ENCODE results near the gene GPAM. TPM values are rescaled to one million over a fixed set of nuclear protein-coding genes. Genes with fewer than 3 reads are reported as not detected.

The GPAM gene
- total and polyA plus RNA-seq, 2 of the 8 experiments (the other 6 are each of a cell fraction or from before 2014, with no cell fraction given) = 5.5 to 15.5 TPM

DNA sequence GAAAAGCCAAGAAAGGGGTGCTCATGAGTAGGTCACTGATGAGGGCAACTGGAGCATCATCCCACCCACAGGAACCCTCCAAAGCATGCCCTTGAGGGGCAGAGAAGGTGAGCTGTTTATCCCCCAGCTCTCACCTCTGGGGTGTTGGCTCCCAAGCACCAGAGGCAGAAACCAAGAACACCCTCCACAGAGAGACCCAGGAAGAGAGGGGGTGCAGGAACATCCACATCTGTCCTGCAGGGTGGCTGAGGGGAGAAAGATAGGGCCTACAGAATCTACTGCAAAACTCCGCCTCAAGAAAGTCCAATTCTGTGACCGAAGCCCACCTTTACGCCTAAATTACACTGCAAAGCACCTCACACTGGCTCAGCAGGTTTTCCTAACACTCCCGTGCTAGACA is 40.1 kb downstream of the GPAM start (continued):
- no peak for TF ChIP-seq PHF8 (conservative IDR thresholded peaks at IDR 0.05; ENCODE audit: low read depth, low read length)
- no peak for TF ChIP-seq CBX8 (IDR thresholded peaks at IDR 0.05; ENCODE audit: borderline replicate concordance, low read depth, low read length)
- no peak for TF ChIP-seq RAD21 (IDR thresholded peaks at IDR 0.05 in 1 of 2, conservative IDR thresholded peaks at IDR 0.05 in 1 of 2; ENCODE audit: low read depth in 2 of 2, low read length in 2 of 2)
- no peak for TF ChIP-seq SP2 (IDR thresholded peaks at IDR 0.05; ENCODE audit: low read length)

All from H1 (cell line).